ENCODE measurements around the gene LRFN5.

The LRFN5 gene

GRCh38 chr14:41604721-41605531 is 1.8 kb upstream of the LRFN5 start:
- H3K4me3 ChIP-seq (replicated peaks; ENCODE audit: low read depth, low read length): peak overlapping the region; percentile 83
- DNase-seq (ENCODE audit: low read depth): peak; percentile 93
- no peak for TF ChIP-seq CTCF (IDR thresholded peaks at IDR 0.05; ENCODE audit: low read length, missing control alignments)

- peak overlapping the region; percentile 83 for H3K4me3 ChIP-seq (replicated peaks; ENCODE audit: low read depth, low read length)
- DNase-seq (ENCODE audit: low read depth): peak; percentile 67
- TF ChIP-seq CTCF (IDR thresholded peaks at IDR 0.05; ENCODE audit: low read length, missing control alignments): no peak
Observed at GRCh38 chr14:41605550-41606281, 960 bp upstream of the LRFN5 start.

- DNase-seq (ENCODE audit: low read depth): no peak
- peak overlapping the region; percentile 83 for H3K4me3 ChIP-seq (replicated peaks; ENCODE audit: low read depth, low read length)
- TF ChIP-seq CTCF (IDR thresholded peaks at IDR 0.05; ENCODE audit: low read length, missing control alignments): no peak
Observed at GRCh38 chr14:41606282-41606531, 469 bp upstream of the LRFN5 start.

GRCh38 chr14:41607304-41607775 is 664 bp downstream of the LRFN5 start:
- DNase-seq (ENCODE audit: low read depth): no peak
- H3K4me3 ChIP-seq (replicated peaks; ENCODE audit: low read depth, low read length): peak overlapping the region; percentile 83

GRCh38 chr14:41607966-41608663 is 1.4 kb downstream of the LRFN5 start:
- no peak for DNase-seq (ENCODE audit: low read depth)
- no peak for TF ChIP-seq CTCF (IDR thresholded peaks at IDR 0.05; ENCODE audit: low read length, missing control alignments)
- peak overlapping the region; percentile 83 for H3K4me3 ChIP-seq (replicated peaks; ENCODE audit: low read depth, low read length)

More at GRCh38 chr14:41607304-41607775, 664 bp downstream of the LRFN5 start:
- TF ChIP-seq CTCF (IDR thresholded peaks at IDR 0.05; ENCODE audit: low read length, missing control alignments): no peak

- H3K4me3 ChIP-seq (replicated peaks; ENCODE audit: low read depth, low read length): peak overlapping the region; percentile 83
- TF ChIP-seq CTCF (IDR thresholded peaks at IDR 0.05; ENCODE audit: low read length, missing control alignments): no peak
- DNase-seq (ENCODE audit: low read depth): no peak
Observed at GRCh38 chr14:41608681-41609390, 2.2 kb downstream of the LRFN5 start.
